ENCODE data around the gene RNF130. TPM values are rescaled to one million over a fixed set of nuclear protein-coding genes. Genes with fewer than 3 reads are reported as not detected.

The RNF130 gene
- polyA plus RNA-seq, 1 donor, result 69.9 TPM

- no peak for DNase-seq
Measured at GRCh38 chr5:179918742-179919486, 152.6 kb downstream of the RNF130 start.

GRCh38 chr5:179916523-179916922 lies 155.0 kb downstream of the RNF130 start:
- no peak for DNase-seq

GRCh38 chr5:179915406-179915935 lies 156.1 kb downstream of the RNF130 start:
- DNase-seq, result no peak

- DNase-seq, result no peak
Measured at GRCh38 chr5:179914032-179914755, 157.4 kb downstream of the RNF130 start.

GRCh38 chr5:179913461-179913860 lies 158.1 kb downstream of the RNF130 start:
- no peak for DNase-seq

GRCh38 chr5:179912951-179913350 lies 158.6 kb downstream of the RNF130 start:
- DNase-seq, result no peak

GRCh38 chr5:179912386-179912785 lies 159.2 kb downstream of the RNF130 start:
- no peak for DNase-seq

- DNase-seq, result no peak
Measured at GRCh38 chr5:179909224-179909623, 162.3 kb downstream of the RNF130 start.

GRCh38 chr5:179908528-179908927 lies 163.0 kb downstream of the RNF130 start:
- no peak for DNase-seq

- DNase-seq, result peak; percentile 67
Measured at GRCh38 chr5:179907556-179908324, 163.8 kb downstream of the RNF130 start, which contains the start of gene TBC1D9B. Gene TBC1D9B, minus strand, starts transcription at chr5:179907897. Its CDS starts 76 bp downstream, at chr5:179907821.

GRCh38 chr5:179906795-179907555 lies 164.6 kb downstream of the RNF130 start:
- no peak for DNase-seq

- DNase-seq, result no peak
Measured at GRCh38 chr5:179906294-179906794, 165.2 kb downstream of the RNF130 start.

- no peak for DNase-seq
Measured at GRCh38 chr5:179905161-179905560, 166.4 kb downstream of the RNF130 start.

Other genes with a start within 250 kb of the RNF130 start
- gene MRNIP, start 212.9 kb downstream of the RNF130 start, polyA plus RNA-seq (ENCODE audit: insufficient read length), result 50.5 TPM
- 108 TPM for gene TBC1D9B, start 163.9 kb downstream of the RNF130 start, polyA plus RNA-seq (ENCODE audit: insufficient read length)
- gene RASGEF1C, start 137.5 kb upstream of the RNF130 start, polyA plus RNA-seq (ENCODE audit: insufficient read length), result 0.27 TPM
- gene MAPK9, start 220.3 kb upstream of the RNF130 start, polyA plus RNA-seq (ENCODE audit: insufficient read length), result 44.1 TPM